Motor neuron (in vitro differentiated cells): ENCODE measurements around the gene STX3. TPM values are rescaled to one million over a fixed set of nuclear protein-coding genes. Genes with fewer than 3 reads are reported as not detected.
"Not testable (repeated sequence)": the region's sequence is repeated elsewhere in the genome, so short reads cannot be mapped to it uniquely, and the experiment has no call there.

ENCODE experiments used
- ATAC-seq, 8 experiments: fragments of 200-7000 bp; cut with Tn5 transposase; replicated peaks in 6 of 8; 2 replicates each; pipeline ENCODE4 v1.8.0; 2021; ENCODE audit warnings: mild to moderate bottlenecking in 8 of 8, moderate library complexity in 8 of 8
- H3K27ac ChIP-seq, 2 donors: fragments of 250-450 bp; sonication (Bioruptor Pico); 2 replicates each; pipeline ENCODE4 v1.9.0; 2021; ENCODE audit warnings: antibody characterized with exemption in 2 of 2, mild to moderate bottlenecking in 2 of 2, moderate library complexity in 1 of 2
- H3K4me1 ChIP-seq, 2 donors: fragments of 250-450 bp; sonication (Bioruptor Pico); replicated peaks in 1 of 2; 2 replicates each; pipeline ENCODE4 v1.6.1; 2021; ENCODE audit warnings: antibody characterized with exemption in 2 of 2, mild to moderate bottlenecking in 2 of 2, moderate library complexity in 1 of 2
- H3K4me3 ChIP-seq, 5 donors: fragments of 250-450 bp; sonication (Bioruptor Pico); 2 replicates each; pipeline ENCODE4 v1.9.0; 2021; ENCODE audit warnings: antibody characterized with exemption in 5 of 5, mild to moderate bottlenecking in 5 of 5, moderate library complexity in 4 of 5
- WGBS, 10 experiments: fragments of 450-650 bp; shearing (Covaris generic); methylation state at CpG; one replicate each; pipeline ENCODE4 v1.0.0; 2022; 5-methylcytosine and 5-hydroxymethylcytosine counted together
- in situ Hi-C, 9 experiments: fragments of 400-800 bp; cut with MboI; loops; one replicate each; pipeline ENCODE4 v1.15.0; 2021; ENCODE audit warnings: low sequenced_read_pairs in 9 of 9, low pct_unique_long_range_greater_than_20kb in 2 of 9; ENCODE audit not compliant: unreplicated experiment in 9 of 9
- total RNA-seq, 8 experiments: library from RNA; unstranded; fragments of 300-600 nt; gene quantifications; 2 replicates each; pipeline versions ENCODE4 v1.2.3 to v1.2.4, GENCODE V29; 2022

Gene STX3
- total RNA-seq, 8 experiments from 2014 or later = 5.7 to 21.4 (median 13.4) TPM

- Histone ChIP-seq H3K4me1 (no peaks in the 10 kb centered on the region), H3K27ac (no peak overlapping the region), H3K4me3 (no peak overlapping the region)
- in situ Hi-C loops = no loop called here
- 0 to 100% (median 18%) methylated on average over 1 to 2 of the region's 2 CpGs; no CpG with 5 or more reads in 6 of the 10 experiments for WGBS, 10 experiments
- peak in 2 of 8 experiments; percentile 37 to 60 for ATAC-seq
Measured at GRCh38 chr11:59782080-59782479, 26.9 kb downstream of the STX3 start.

- 20 to 100% (median 88%) methylated on average over 1 to 4 of the region's 4 CpGs; no CpG with 5 or more reads in 3 of the 10 experiments for WGBS, 10 experiments
- ATAC-seq = no peak
- in situ Hi-C loops = no loop called here
- H3K27ac ChIP-seq = no peak overlapping the region
- no peaks in the 10 kb centered on the region for H3K4me1 ChIP-seq
- no peak overlapping the region for H3K4me3 ChIP-seq
Measured at GRCh38 chr11:59783632-59784090, 28.5 kb downstream of the STX3 start.

GRCh38 chr11:59784441-59784840 is 29.3 kb downstream of the STX3 start:
- 28 to 100% (median 86%) methylated on average over 2 to 4 of the region's 5 CpGs; no CpG with 5 or more reads in 6 of the 10 experiments for WGBS, 10 experiments
- H3K4me3 ChIP-seq, H3K4me1 ChIP-seq, ATAC-seq, in situ Hi-C loops, H3K27ac ChIP-seq: not testable (repeated sequence)

GRCh38 chr11:59785818-59786217 is 30.6 kb downstream of the STX3 start:
- in situ Hi-C loops = no loop called here
- H3K27ac ChIP-seq = no peak overlapping the region
- no peak for ATAC-seq
- H3K4me3 ChIP-seq = no peak overlapping the region
- WGBS, 10 experiments = 50 to 100% (median 80%) methylated on average over 1 to 3 of the region's 4 CpGs; no CpG with 5 or more reads in 1 of the 10 experiments
- no peaks in the 10 kb centered on the region for H3K4me1 ChIP-seq

- peak in 2 of 8 experiments; percentile 21 to 48 for ATAC-seq
- in situ Hi-C loops = no loop called here
- no peak overlapping the region for H3K27ac ChIP-seq
- no peak overlapping the region for H3K4me3 ChIP-seq
- H3K4me1 ChIP-seq = no peaks in the 10 kb centered on the region
- 67 to 100% (median 94%) methylated on average over 1 to 4 of the region's 4 CpGs; no CpG with 5 or more reads in 1 of the 10 experiments for WGBS, 10 experiments
Measured at GRCh38 chr11:59787255-59787588, 32.0 kb downstream of the STX3 start.

GRCh38 chr11:59787816-59788215 is 32.6 kb downstream of the STX3 start:
- Histone ChIP-seq H3K27ac (no peak overlapping the region), H3K4me1 (no peaks in the 10 kb centered on the region), H3K4me3 (no peak overlapping the region)
- no peak for ATAC-seq
- 0 to 100% (median 61%) methylated on average over 1 to 3 of the region's 3 CpGs for WGBS, 10 experiments
- in situ Hi-C loops = no loop called here

GRCh38 chr11:59791639-59792038 is 36.5 kb downstream of the STX3 start:
- ATAC-seq = no peak
- Histone ChIP-seq H3K27ac (no peak overlapping the region), H3K4me3 (no peak overlapping the region), H3K4me1 (no peaks in the 10 kb centered on the region)
- WGBS, 10 experiments = 60 to 100% (median 91%) methylated on average over 1 to 4 of the region's 4 CpGs; no CpG with 5 or more reads in 2 of the 10 experiments
- in situ Hi-C loops = no loop called here

DNA sequence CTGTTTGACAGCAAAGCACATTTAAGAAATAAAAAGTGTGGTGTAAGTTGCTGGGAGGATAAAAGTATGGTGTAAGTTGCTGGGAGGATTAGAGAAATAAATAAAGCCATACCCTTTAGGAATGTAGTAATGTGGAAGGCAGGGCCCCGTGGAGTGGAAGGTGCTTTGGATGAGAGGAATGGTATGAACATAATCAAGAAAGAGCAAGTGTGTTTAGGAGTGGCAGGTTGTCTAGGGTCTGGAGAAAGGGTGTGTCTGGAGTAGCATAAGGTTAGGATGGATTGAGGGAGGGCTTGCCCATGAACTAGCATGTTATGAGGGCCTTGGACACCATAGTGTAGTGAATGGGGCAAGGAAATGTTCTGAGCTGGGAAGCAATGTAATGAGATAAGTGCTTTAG is 37.3 kb downstream of the STX3 start:
- 0 to 100% (median 66%) methylated on average over 1 of the region's 1 CpG; no CpG with 5 or more reads in 2 of the 10 experiments for WGBS, 10 experiments

GRCh38 chr11:59794417-59794816 is 39.2 kb downstream of the STX3 start:
- H3K4me3 ChIP-seq = no peak overlapping the region
- 69 to 100% (median 100%) methylated on average over 1 to 3 of the region's 3 CpGs; no CpG with 5 or more reads in 5 of the 10 experiments for WGBS, 10 experiments
- H3K27ac ChIP-seq = no peak overlapping the region
- no peak for ATAC-seq
- in situ Hi-C loops = no loop called here
- H3K4me1 ChIP-seq = no peaks in the 10 kb centered on the region

More for the DNA sequence above, 37.3 kb downstream of the STX3 start:
- H3K4me3 ChIP-seq = no peak overlapping the region
- no peak overlapping the region for H3K27ac ChIP-seq
- in situ Hi-C loops = no loop called here
- H3K4me1 ChIP-seq = no peaks in the 10 kb centered on the region
- no peak for ATAC-seq

GRCh38 chr11:59800390-59801025 is 45.3 kb downstream of the STX3 start:
- ATAC-seq = no peak
- Histone ChIP-seq H3K4me1 (no peaks in the 10 kb centered on the region), H3K27ac (no peak overlapping the region), H3K4me3 (no peak overlapping the region)
- 40 to 100% (median 89%) methylated on average over 1 to 5 of the region's 7 CpGs; no CpG with 5 or more reads in 2 of the 10 experiments for WGBS, 10 experiments
- in situ Hi-C loops = loop anchor here in 4 of 9 experiments (10.0 to 25.0 kb wide), 4 partner anchors 46 to 337 kb away; partner anchors contain the start of gene STX3 (in 1 of the 4)

DNA sequence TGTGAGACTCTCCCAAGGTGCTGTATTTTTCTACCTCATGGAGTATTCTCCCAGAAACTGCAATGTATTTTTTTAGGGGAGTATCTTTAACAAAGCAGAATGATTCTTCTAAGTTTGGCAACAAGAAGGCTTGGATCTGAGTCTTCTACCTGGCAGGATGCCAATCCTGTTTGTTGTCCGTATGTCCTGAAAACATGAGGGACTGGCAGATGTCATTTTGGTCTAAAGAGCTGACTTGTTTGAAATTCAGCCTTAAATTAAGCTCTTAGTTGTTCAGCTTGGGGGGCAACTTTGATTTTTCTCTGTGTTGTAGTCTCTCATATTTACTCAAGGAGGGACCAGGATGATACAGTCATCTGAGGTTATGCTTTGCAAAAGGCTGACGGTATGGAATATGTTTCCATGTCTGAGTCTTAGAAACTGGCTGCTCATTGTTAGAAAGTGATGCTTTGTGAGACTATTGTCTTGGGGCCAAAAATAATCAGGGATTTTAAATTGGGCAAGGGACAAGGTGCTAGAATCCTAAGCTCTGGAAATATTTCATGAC is 46.1 kb downstream of the STX3 start:
- H3K4me3 ChIP-seq = no peak overlapping the region
- WGBS, 10 experiments = 80 to 100% (median 94%) methylated on average over 1 to 2 of the region's 2 CpGs; no CpG with 5 or more reads in 3 of the 10 experiments
- in situ Hi-C loops = loop anchor here in 4 of 9 experiments (10.0 to 25.0 kb wide), 4 partner anchors 46 to 336 kb away; partner anchors contain the start of gene STX3 (in 1 of the 4)
- H3K27ac ChIP-seq = no peak overlapping the region
- no peaks in the 10 kb centered on the region for H3K4me1 ChIP-seq
- ATAC-seq = peak in 1 of 8 experiments; percentile 29

DNA sequence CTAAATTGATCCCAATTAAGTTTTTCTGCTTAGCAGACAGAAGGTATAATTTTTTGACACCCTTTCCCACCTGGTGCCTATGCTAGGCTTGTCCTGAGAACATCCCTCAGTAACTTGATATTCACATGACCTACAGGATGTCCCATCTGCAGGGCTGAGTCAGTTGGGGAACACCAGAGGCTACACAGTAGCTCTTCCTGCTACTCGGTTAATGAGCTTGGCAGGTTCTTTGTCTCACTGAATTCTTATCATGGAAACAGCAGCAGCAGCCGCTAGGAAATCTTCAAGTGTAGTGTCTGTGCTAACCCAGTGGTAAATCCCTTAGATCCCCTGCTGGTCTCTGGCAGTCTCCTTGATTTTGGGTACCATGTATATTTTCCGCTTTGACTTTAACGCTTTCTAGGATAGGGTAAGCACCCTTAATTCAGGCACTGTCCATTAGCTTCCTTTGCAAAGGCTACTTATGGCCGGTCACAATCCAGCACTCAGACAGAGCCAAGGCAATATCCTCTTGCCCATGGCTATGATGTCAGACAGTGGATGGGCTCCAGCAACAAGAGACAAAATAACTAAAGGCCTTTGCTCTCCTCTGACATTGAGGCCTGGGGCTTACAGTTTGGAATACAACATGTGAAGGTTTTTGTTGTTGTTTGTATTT is 46.9 kb downstream of the STX3 start:
- H3K4me1 ChIP-seq = no peaks in the 10 kb centered on the region
- in situ Hi-C loops = loop anchor here in 4 of 9 experiments (10.0 to 25.0 kb wide), 4 partner anchors 47 to 335 kb away; partner anchors contain the start of gene STX3 (in 1 of the 4)
- H3K4me3 ChIP-seq = no peak overlapping the region
- ATAC-seq = peak in 7 of 8 experiments; percentile 37 to 75 (median 53)
- H3K27ac ChIP-seq = no peak overlapping the region
- WGBS, 10 experiments = 20 to 82% (median 62%) methylated on average over 1 to 5 of the region's 5 CpGs

- 0 to 100% (median 60%) methylated on average over 1 to 4 of the region's 4 CpGs for WGBS, 10 experiments
- in situ Hi-C loops = loop anchor here in 4 of 9 experiments (10.0 to 25.0 kb wide), 4 partner anchors 48 to 335 kb away; partner anchors contain the start of gene STX3 (in 1 of the 4)
- H3K27ac ChIP-seq = no peak overlapping the region
Measured at GRCh38 chr11:59802639-59803176, 47.5 kb downstream of the STX3 start.

More at GRCh38 chr11:59802639-59803176, 47.5 kb downstream of the STX3 start:
- peak in 7 of 8 experiments; percentile 48 to 88 (median 73) for ATAC-seq
- H3K4me1 ChIP-seq = no peaks in the 10 kb centered on the region
- H3K4me3 ChIP-seq = no peak overlapping the region
